CD4-positive, CD25-positive, alpha-beta regulatory T cell (primary cell): ENCODE measurements around the gene FAM50B. TPM values are rescaled to one million over a fixed set of nuclear protein-coding genes. Genes with fewer than 3 reads are reported as not detected.

Experiments
- ATAC-seq, 2 donors: fragments of 150-1000 bp; cut with Tn5 transposase; one replicate each; pipeline ENCODE4 v1.10.0; 2021; ENCODE audit warnings: low read depth in 2 of 2, moderate number of reproducible peaks in 2 of 2, moderate library complexity in 1 of 2
- DNase-seq, 3 donors: peaks; one replicate each; pipeline versions ENCODE4 v3.0.0 to v3.0.0-alpha.2; 2012 to 2022; ENCODE audit warnings: mixed read lengths in 1 of 3
- H3K27ac ChIP-seq: one replicate; pipeline ENCODE4 v1.7.0; 2013; ENCODE audit warnings: mild to moderate bottlenecking, low read length; ENCODE audit not compliant: insufficient read depth, poor library complexity, severe bottlenecking
- H3K27me3 ChIP-seq: one replicate; pipeline ENCODE4 v1.7.0; 2013; ENCODE audit warnings: low read length; ENCODE audit not compliant: control insufficient read depth, insufficient read depth
- H3K36me3 ChIP-seq: one replicate; pipeline ENCODE4 v1.7.0; 2013; ENCODE audit warnings: mild to moderate bottlenecking, low read length, moderate library complexity; ENCODE audit not compliant: control insufficient read depth, insufficient read depth
- H3K4me1 ChIP-seq: 2 replicates; pipeline ENCODE4 v1.7.0; 2013; ENCODE audit warnings: mild to moderate bottlenecking, low read length; ENCODE audit not compliant: insufficient read depth, control insufficient read depth, poor library complexity, severe bottlenecking
- H3K4me3 ChIP-seq: one replicate; pipeline ENCODE4 v1.7.0; 2013; ENCODE audit warnings: low read depth, mild to moderate bottlenecking, low read length, moderate library complexity
- H3K9me3 ChIP-seq, 2 experiments: 1 replicate in 1 of 2; 2 replicates in 1 of 2; pipeline ENCODE4 v1.7.0; 2013; ENCODE audit warnings: low read length in 2 of 2, mild to moderate bottlenecking in 1 of 2, moderate library complexity in 1 of 2; ENCODE audit not compliant: control insufficient read depth in 2 of 2
- H3K27ac Mint-ChIP-seq, 3 donors: one replicate each; pipeline ENCODE4 v1.8.0; 2020 to 2022; ENCODE audit warnings: mild to moderate bottlenecking in 3 of 3, mixed read lengths in 3 of 3, moderate library complexity in 2 of 3
- H3K27me3 Mint-ChIP-seq: one replicate; pipeline ENCODE4 v1.8.0; 2022; ENCODE audit warnings: mild to moderate bottlenecking, mixed read lengths
- H3K36me3 Mint-ChIP-seq: one replicate; pipeline ENCODE4 v1.8.0; 2020; ENCODE audit warnings: mixed read lengths
- H3K4me1 Mint-ChIP-seq, 4 donors: one replicate each; pipeline ENCODE4 v1.8.0; 2020 to 2022; ENCODE audit warnings: mixed read lengths in 4 of 4, mild to moderate bottlenecking in 1 of 4
- H3K4me3 Mint-ChIP-seq, 4 donors: one replicate each; pipeline ENCODE4 v1.8.0; 2020 to 2022; ENCODE audit warnings: mild to moderate bottlenecking in 4 of 4, mixed read lengths in 4 of 4, moderate library complexity in 3 of 4
- H3K9me3 Mint-ChIP-seq, 7 donors: one replicate each; pipeline ENCODE4 v1.8.0; 2020 to 2022; ENCODE audit warnings: mixed read lengths in 7 of 7, mild to moderate bottlenecking in 3 of 7, moderate library complexity in 2 of 7
- polyA plus RNA-seq, 4 donors: library from polyadenylated mRNA; unstranded; fragments of 300-500 nt; fragmentation: Illumina TruSeq; gene quantifications; one replicate each; pipeline ENCODE4 v1.2.3, GENCODE V29; 2021
- total RNA-seq: library from RNA; stranded (reverse); gene quantifications from one replicate; pipeline ENCODE4 v1.2.3, GENCODE V29; 2022

The FAM50B gene
- total and polyA plus RNA-seq, 5 donors from 2014 or later, result 6.0 to 23.8 (median 21.1) TPM

DNA sequence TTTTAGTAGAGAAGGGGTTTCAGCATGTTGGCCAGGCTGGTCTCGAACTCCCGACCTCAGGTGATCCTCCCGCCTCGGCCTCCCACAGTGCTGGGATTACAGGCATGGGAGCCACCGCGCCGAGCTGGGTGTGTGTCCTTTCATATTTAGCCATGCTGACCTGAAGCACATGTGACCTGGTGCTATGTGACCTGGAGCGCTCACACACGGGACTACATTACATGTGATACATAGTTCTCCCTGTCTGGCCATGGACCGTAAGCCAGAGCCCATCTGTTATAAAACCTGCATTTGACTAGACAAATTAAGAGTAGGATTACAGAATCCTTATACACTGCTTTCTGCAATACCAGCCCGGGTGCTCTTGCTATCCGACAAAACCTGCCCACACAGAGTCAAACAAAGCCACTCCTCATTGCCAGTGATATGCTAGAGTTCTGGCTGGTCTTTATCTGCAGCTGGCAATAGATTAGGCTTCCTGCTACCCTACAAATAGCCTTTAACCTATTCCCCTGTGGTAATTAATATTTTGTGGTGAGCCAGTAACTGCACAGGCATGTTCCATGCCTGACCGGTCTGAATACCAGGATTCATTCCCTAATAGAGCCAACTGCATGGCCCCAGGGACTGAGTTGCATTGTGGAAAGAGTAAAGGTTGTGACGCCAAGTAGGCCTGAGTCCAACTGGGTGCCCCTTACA is 26.3 kb upstream of the FAM50B start:
- H3K27me3 ChIP-seq, result no peaks in the 10 kb centered on the region
- H3K36me3 ChIP-seq, result no peaks in the 10 kb centered on the region
- DNase-seq (no peak), ATAC-seq (no peak)
- Mint-ChIP-seq H3K4me1 (peaks cover 0 to 2% (median 0%) of the 10 kb centered on the region in 4 donors), H3K4me3 (no peak overlapping the region), H3K27me3 (no peaks in the 10 kb centered on the region), H3K36me3 (no peaks in the 10 kb centered on the region), H3K9me3 (no peaks in the 10 kb centered on the region), H3K27ac (no peak overlapping the region)
- H3K27ac ChIP-seq, result no peak overlapping the region
- H3K4me3 ChIP-seq, result no peak overlapping the region
- no peaks in the 10 kb centered on the region for H3K4me1 ChIP-seq
- no peaks in the 10 kb centered on the region for H3K9me3 ChIP-seq

DNA sequence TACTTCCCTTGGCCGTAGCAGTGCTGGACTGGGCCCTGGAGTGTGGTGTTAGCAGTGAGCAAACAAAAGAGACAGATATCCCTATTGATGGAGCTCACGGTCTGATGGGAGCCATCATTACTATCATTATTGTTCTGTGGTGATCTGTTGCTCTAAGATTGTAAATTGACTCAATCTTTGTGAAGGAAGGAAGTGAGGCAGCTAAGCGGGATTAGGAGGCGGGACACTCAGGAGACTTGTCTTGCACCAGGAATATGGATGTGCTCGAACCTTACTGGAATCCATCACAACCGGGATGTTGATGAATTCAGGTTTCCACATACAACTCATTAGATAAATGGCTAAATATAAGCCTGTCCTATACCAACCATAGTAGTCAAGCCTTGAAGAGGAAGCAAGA is 25.5 kb upstream of the FAM50B start:
- H3K9me3 ChIP-seq, result no peaks in the 10 kb centered on the region
- peaks cover 0 to 2% (median 0%) of the 10 kb centered on the region in 4 donors for H3K4me1 Mint-ChIP-seq
- no peak overlapping the region for H3K27ac ChIP-seq
- H3K27ac Mint-ChIP-seq, result peak overlapping the region in 1 of 3 donors; percentile 48
- DNase-seq (no peak), ATAC-seq (no peak)
- H3K36me3 Mint-ChIP-seq, result no peaks in the 10 kb centered on the region
- no peaks in the 10 kb centered on the region for H3K36me3 ChIP-seq
- H3K27me3 ChIP-seq, result no peaks in the 10 kb centered on the region
- no peaks in the 10 kb centered on the region for H3K27me3 Mint-ChIP-seq
- H3K4me3 Mint-ChIP-seq, result no peak overlapping the region
- H3K4me3 ChIP-seq, result no peak overlapping the region
- no peaks in the 10 kb centered on the region for H3K4me1 ChIP-seq
- H3K9me3 Mint-ChIP-seq, result no peaks in the 10 kb centered on the region

DNA sequence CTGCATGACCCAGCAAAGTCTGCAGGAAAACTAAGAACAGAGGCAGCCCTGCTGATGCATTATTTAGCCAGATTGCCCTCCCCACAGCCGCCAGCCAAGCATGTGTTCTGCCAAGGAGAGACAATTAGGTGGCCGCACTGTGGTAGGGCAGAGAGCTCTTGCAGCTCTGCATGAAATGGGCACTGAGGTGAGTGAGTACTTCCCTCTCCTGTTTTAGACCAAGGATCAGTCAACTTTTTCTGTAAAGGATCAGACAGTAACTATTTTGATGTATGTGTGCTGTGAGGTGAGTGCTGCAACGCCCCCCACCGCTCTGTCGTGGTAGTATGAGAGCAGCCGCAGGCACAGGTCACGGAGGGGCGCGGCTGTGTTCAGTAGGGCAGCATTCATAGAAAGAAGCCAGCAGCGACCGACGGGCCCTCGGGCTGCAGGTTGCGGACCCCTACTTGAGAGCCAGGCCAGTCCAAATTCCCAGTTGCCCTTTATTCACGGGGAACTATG is 23.8 kb upstream of the FAM50B start:
- H3K27ac Mint-ChIP-seq, result no peak overlapping the region
- no peak overlapping the region for H3K4me3 Mint-ChIP-seq
- Histone ChIP-seq H3K4me3 (no peak overlapping the region), H3K9me3 (no peaks in the 10 kb centered on the region), H3K27me3 (no peaks in the 10 kb centered on the region), H3K36me3 (no peaks in the 10 kb centered on the region), H3K4me1 (no peaks in the 10 kb centered on the region), H3K27ac (no peak overlapping the region)
- H3K4me1 Mint-ChIP-seq, result peaks cover 0 to 2% (median 0%) of the 10 kb centered on the region in 4 donors
- no peaks in the 10 kb centered on the region for H3K9me3 Mint-ChIP-seq
- no peak for DNase-seq
- H3K36me3 Mint-ChIP-seq, result no peaks in the 10 kb centered on the region
- peaks cover 4% of the 10 kb centered on the region for H3K27me3 Mint-ChIP-seq
- ATAC-seq, result no peak

DNA sequence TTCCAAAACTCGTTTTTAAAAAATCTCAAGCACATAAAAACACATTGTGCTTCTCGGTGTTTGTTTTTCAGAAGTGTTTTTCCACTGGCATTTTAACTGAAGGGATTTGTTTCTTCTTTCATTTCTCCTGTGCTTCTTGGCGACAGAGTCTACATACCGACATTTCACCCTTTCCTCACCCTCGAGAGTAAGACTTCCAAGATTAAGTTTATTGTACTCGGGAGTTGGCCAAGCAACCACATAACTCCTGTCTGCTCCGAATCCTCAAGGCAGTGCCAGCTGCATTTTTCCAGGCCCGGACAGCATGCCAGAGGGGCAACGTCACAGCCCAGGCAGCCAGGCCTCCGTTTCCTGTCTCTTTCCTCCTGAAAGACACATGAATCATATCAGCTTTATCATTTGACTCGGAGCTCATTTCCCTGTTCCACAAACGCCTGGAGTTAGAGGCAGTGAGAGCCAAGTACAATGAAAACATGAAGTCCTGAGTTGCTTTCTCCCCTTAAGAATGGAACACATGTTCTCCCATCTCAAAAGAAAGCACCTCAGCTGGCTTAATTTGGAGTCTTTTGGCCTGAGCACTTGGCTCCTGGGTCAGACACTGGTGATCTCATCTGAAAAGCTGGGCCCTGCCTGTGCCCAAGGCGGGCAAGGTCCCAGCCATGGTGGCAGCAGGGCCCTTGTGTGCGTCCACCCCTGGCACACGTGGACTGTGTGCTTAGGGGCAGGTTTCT is 23.2 kb upstream of the FAM50B start:
- Histone ChIP-seq H3K4me1 (no peaks in the 10 kb centered on the region), H3K27ac (no peak overlapping the region), H3K27me3 (no peaks in the 10 kb centered on the region), H3K4me3 (no peak overlapping the region), H3K36me3 (no peaks in the 10 kb centered on the region), H3K9me3 (no peaks in the 10 kb centered on the region)
- Mint-ChIP-seq H3K36me3 (no peaks in the 10 kb centered on the region), H3K27ac (no peak overlapping the region), H3K9me3 (no peaks in the 10 kb centered on the region), H3K4me3 (no peak overlapping the region), H3K4me1 (peaks cover 0 to 2% (median 0%) of the 10 kb centered on the region in 4 donors), H3K27me3 (peaks cover 4% of the 10 kb centered on the region)
- DNase-seq, result no peak
- no peak for ATAC-seq

DNA sequence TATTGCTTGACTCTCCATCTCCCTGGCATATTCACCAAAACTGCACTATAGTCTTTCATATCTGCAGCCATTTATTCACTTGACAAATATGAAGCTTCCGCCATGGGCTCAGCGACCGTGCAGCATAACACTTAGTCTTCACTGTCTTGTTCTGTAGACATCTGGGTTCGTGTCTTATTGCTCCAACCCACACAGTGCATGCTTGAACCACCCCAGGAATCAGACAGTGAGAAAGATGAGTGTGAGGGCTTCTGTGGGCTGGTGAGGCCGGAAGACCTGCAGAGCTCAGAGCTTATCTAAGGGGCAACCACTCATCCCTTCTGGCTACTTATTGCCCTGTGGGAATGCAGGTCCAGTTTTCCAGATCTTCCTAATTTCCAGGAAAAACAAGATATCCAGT is 19.9 kb upstream of the FAM50B start:
- H3K36me3 Mint-ChIP-seq, result no peaks in the 10 kb centered on the region
- peaks cover 8% of the 10 kb centered on the region for H3K27me3 Mint-ChIP-seq
- Histone ChIP-seq H3K36me3 (no peaks in the 10 kb centered on the region), H3K27ac (no peak overlapping the region), H3K27me3 (no peaks in the 10 kb centered on the region), H3K4me1 (no peaks in the 10 kb centered on the region), H3K9me3 (no peaks in the 10 kb centered on the region), H3K4me3 (no peak overlapping the region)
- H3K9me3 Mint-ChIP-seq, result no peaks in the 10 kb centered on the region
- no peak overlapping the region for H3K4me3 Mint-ChIP-seq
- ATAC-seq (no peak), DNase-seq (no peak)
- no peaks in the 10 kb centered on the region for H3K4me1 Mint-ChIP-seq
- H3K27ac Mint-ChIP-seq, result no peak overlapping the region

DNA sequence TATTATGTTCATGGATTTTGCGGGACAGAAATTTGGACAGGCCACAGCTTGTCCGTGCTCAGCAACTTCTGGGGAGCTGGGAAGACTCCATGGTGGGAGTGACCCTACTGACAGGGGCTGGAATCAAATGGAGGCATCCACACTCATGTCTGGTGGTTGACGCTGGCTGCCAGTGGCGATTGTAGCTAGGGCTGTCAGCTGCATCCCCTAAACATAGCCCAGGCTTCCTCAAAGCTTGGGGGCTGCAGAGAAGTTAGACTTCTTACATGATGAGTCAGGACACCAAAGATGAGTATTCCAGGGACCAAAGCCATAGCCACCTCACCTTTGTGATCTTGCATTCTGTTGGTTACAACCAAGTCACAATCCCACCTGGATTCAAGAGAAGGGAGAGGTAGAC is 18.4 kb upstream of the FAM50B start:
- H3K4me1 Mint-ChIP-seq, result no peaks in the 10 kb centered on the region
- H3K4me1 ChIP-seq, result no peaks in the 10 kb centered on the region
- no peak overlapping the region for H3K27ac ChIP-seq
- peaks cover 8% of the 10 kb centered on the region for H3K27me3 Mint-ChIP-seq
- no peak overlapping the region for H3K4me3 ChIP-seq
- no peaks in the 10 kb centered on the region for H3K9me3 ChIP-seq
- H3K36me3 ChIP-seq, result no peaks in the 10 kb centered on the region
- no peaks in the 10 kb centered on the region for H3K27me3 ChIP-seq
- H3K36me3 Mint-ChIP-seq, result no peaks in the 10 kb centered on the region
- no peaks in the 10 kb centered on the region for H3K9me3 Mint-ChIP-seq
- no peak overlapping the region for H3K4me3 Mint-ChIP-seq
- no peak for DNase-seq
- no peak for ATAC-seq
- H3K27ac Mint-ChIP-seq, result peak overlapping the region in 1 of 3 donors; percentile 38

DNA sequence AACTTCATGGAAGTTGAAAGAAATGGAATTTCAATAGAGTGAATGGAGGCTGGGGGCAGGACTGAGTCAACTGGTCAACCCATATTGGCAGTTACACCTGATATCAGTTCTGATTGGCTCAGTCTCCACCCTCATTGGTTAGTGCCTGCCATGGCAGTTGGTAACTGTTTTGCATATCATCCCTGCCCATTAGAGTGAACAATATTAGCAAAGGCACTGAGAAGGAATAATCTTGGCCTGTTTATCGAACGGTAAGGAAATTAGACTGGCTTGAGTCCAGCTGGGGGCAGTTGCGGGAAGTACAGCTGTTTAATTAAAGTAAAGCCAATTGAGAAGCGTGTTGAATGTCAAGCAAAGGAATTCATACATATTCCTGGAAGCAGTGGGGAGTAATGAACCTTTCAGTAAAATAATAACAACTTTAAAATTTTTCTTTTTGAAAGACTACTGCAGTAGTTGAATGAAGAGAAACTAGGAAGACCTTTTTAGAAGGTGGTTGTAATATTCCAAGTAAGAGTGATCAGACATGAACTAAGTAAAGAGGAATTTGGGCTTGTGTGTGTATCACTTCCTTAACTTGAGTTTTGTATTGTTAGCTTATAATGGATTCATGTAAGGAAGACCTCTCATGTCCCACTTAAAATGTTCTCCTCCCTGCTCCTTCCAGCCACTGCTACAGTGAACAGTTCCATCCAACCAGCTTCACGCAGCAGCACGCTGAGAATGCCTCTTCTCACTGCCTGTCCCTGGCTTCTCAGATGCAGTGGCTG is 17.2 kb upstream of the FAM50B start:
- H3K4me1 ChIP-seq, result no peaks in the 10 kb centered on the region
- H3K27me3 ChIP-seq, result no peaks in the 10 kb centered on the region
- no peaks in the 10 kb centered on the region for H3K36me3 ChIP-seq
- H3K4me3 Mint-ChIP-seq, result no peak overlapping the region
- H3K27me3 Mint-ChIP-seq, result peaks cover 8% of the 10 kb centered on the region
- no peaks in the 10 kb centered on the region for H3K9me3 ChIP-seq
- no peak overlapping the region for H3K27ac Mint-ChIP-seq
- no peaks in the 10 kb centered on the region for H3K4me1 Mint-ChIP-seq
- ATAC-seq (no peak), DNase-seq (no peak)
- H3K4me3 ChIP-seq, result no peak overlapping the region
- no peaks in the 10 kb centered on the region for H3K9me3 Mint-ChIP-seq
- no peaks in the 10 kb centered on the region for H3K36me3 Mint-ChIP-seq
- no peak overlapping the region for H3K27ac ChIP-seq
